CD14-positive monocyte (primary cell): ENCODE measurements around the gene XIRP1. TPM values are rescaled to one million over a fixed set of nuclear protein-coding genes. Genes with fewer than 3 reads are reported as not detected.

ENCODE experiments used
- DNase-seq, 3 donors: peaks; one replicate each; pipeline ENCODE4 v3.0.0-alpha.2; 2011 to 2022
- H2AFZ ChIP-seq: 2 replicates; pipeline ENCODE4 v1.6.0; 2012; ENCODE audit warnings: mild to moderate bottlenecking, low read depth, low read length, inconsistent platforms; ENCODE audit not compliant: insufficient read depth, poor library complexity, severe bottlenecking
- H3K27ac ChIP-seq, 2 donors: 1 replicate in 1 of 2; 2 replicates in 1 of 2; pipeline ENCODE4 v1.5.1; 2012 to 2013; ENCODE audit warnings: low read length in 2 of 2, control low read depth in 1 of 2, inconsistent platforms in 1 of 2, low read depth in 1 of 2, mild to moderate bottlenecking in 1 of 2
- H3K27me3 ChIP-seq, 2 donors: one replicate each; pipeline versions ENCODE4 v1.6.0 to v1.6.1; 2011 to 2013; ENCODE audit warnings: low read length in 2 of 2; ENCODE audit not compliant: control insufficient read depth in 2 of 2, insufficient read depth in 2 of 2
- H3K36me3 ChIP-seq, 2 donors: replicated peaks in 1 of 2; 1 replicate in 1 of 2; 2 replicates in 1 of 2; pipeline versions ENCODE4 v1.5.1 to v1.6.1; 2012 to 2013; ENCODE audit warnings: low read length in 2 of 2, control low read depth in 1 of 2, inconsistent platforms in 1 of 2, mild to moderate bottlenecking in 1 of 2; ENCODE audit not compliant: insufficient read depth in 2 of 2, control insufficient read depth in 1 of 2
- H3K4me1 ChIP-seq, 2 donors: 1 replicate in 1 of 2; 2 replicates in 1 of 2; pipeline versions ENCODE4 v1.5.1 to v1.6.1; 2012 to 2013; ENCODE audit warnings: low read length in 2 of 2, control low read depth in 1 of 2, inconsistent platforms in 1 of 2, mild to moderate bottlenecking in 1 of 2, moderate library complexity in 1 of 2; ENCODE audit not compliant: insufficient read depth in 2 of 2, control insufficient read depth in 1 of 2
- H3K4me2 ChIP-seq: replicated peaks from 2 replicates; pipeline ENCODE3; 2012; ENCODE audit warnings: low read length, moderate library complexity, mild to moderate bottlenecking; ENCODE audit not compliant: poor library complexity, severe bottlenecking; ENCODE audit errors: extremely low read depth
- H3K4me3 ChIP-seq, 3 experiments: fragments of 200-600 bp in 1 of 3; sonication (generic) in 1 of 3; replicated peaks in 1 of 3; 1 replicate in 2 of 3; 2 replicates in 1 of 3; pipeline ENCODE4 v1.5.1; 2011 to 2013; ENCODE audit warnings: low read length in 3 of 3, mild to moderate bottlenecking in 3 of 3, control low read depth in 2 of 3, low read depth in 2 of 3, inconsistent platforms in 1 of 3, moderate library complexity in 1 of 3
- H3K79me2 ChIP-seq: 2 replicates; pipeline ENCODE4 v1.6.0; 2012; ENCODE audit warnings: mild to moderate bottlenecking, control low read depth, inconsistent platforms, low read length, moderate library complexity; ENCODE audit not compliant: insufficient read depth
- H3K9ac ChIP-seq: 2 replicates; pipeline ENCODE4 v1.6.0; 2017; ENCODE audit warnings: low read length, mild to moderate bottlenecking; ENCODE audit not compliant: insufficient read depth, poor library complexity, severe bottlenecking
- H3K9me3 ChIP-seq, 2 donors: replicated peaks in 1 of 2; 1 replicate in 1 of 2; 2 replicates in 1 of 2; pipeline versions ENCODE4 v1.5.1 to v1.6.1; 2012 to 2013; ENCODE audit warnings: low read length in 2 of 2, control low read depth in 1 of 2; ENCODE audit not compliant: control insufficient read depth in 1 of 2, insufficient read depth in 1 of 2
- H4K20me1 ChIP-seq: 2 replicates; pipeline ENCODE4 v1.6.0; 2012; ENCODE audit warnings: mild to moderate bottlenecking, low read length, control low read depth, moderate library complexity; ENCODE audit not compliant: insufficient read depth
- H3K27ac Mint-ChIP-seq, 7 donors: one replicate each; pipeline ENCODE4 v1.8.0; 2020; ENCODE audit warnings: mild to moderate bottlenecking in 7 of 7, mixed read lengths in 7 of 7, moderate library complexity in 6 of 7, inconsistent platforms in 2 of 7
- H3K27me3 Mint-ChIP-seq, 3 donors: one replicate each; pipeline ENCODE4 v1.8.0; 2021 to 2022; ENCODE audit warnings: low read depth in 3 of 3, mild to moderate bottlenecking in 3 of 3, mixed read lengths in 3 of 3, moderate library complexity in 3 of 3, inconsistent platforms in 1 of 3
- H3K36me3 Mint-ChIP-seq, 2 donors: one replicate each; pipeline ENCODE4 v1.8.0; 2020; ENCODE audit warnings: mixed read lengths in 2 of 2, inconsistent platforms in 1 of 2, mild to moderate bottlenecking in 1 of 2
- H3K4me1 Mint-ChIP-seq: one replicate; pipeline ENCODE4 v1.8.0; 2020; ENCODE audit warnings: mild to moderate bottlenecking, mixed read lengths
- H3K4me3 Mint-ChIP-seq, 2 donors: one replicate each; pipeline ENCODE4 v1.8.0; 2020; ENCODE audit warnings: mild to moderate bottlenecking in 2 of 2, mixed read lengths in 2 of 2, moderate library complexity in 1 of 2
- H3K9me3 Mint-ChIP-seq, 7 donors: one replicate each; pipeline ENCODE4 v1.8.0; 2020 to 2022; ENCODE audit warnings: mixed read lengths in 7 of 7, mild to moderate bottlenecking in 6 of 7, moderate library complexity in 6 of 7, inconsistent platforms in 2 of 7
- WGBS: methylation state at CpG from one replicate; pipeline ENCODE4 v1.1.5; 2013; ENCODE audit warnings: missing lambda C conversion rate; ENCODE audit not compliant: insufficient coverage; 5-methylcytosine and 5-hydroxymethylcytosine counted together
- intact Hi-C, 2 donors: fragments of 100-400 bp; cut with micrococcal nuclease; formaldehyde crosslinking; loops; one replicate each; pipeline versions ENCODE4 v1.15.0 to v1.15.1; 2023
- polyA plus RNA-seq, 3 donors: library from polyadenylated mRNA; depleted of rRNA in 1 of 3; unstranded in 2 of 3; stranded (reverse) in 1 of 3; fragments of 300-500 nt in 2 of 3; fragments of >200 nt in 1 of 3; fragmentation: Illumina TruSeq in 2 of 3; gene quantifications; 1 replicate in 2 of 3; 2 replicates in 1 of 3; pipeline ENCODE4 v1.2.3, GENCODE V29; 2012 to 2021
- TF ChIP-seq, protein P1 (sequence below): fragments of 200-600 bp; IDR thresholded peaks from one replicate; pipeline ENCODE4 v1.8.0; 2022; ENCODE audit warnings: antibody characterized with exemption, mild to moderate bottlenecking

The XIRP1 gene
- polyA plus RNA-seq, 3 donors = not detected

DNA sequence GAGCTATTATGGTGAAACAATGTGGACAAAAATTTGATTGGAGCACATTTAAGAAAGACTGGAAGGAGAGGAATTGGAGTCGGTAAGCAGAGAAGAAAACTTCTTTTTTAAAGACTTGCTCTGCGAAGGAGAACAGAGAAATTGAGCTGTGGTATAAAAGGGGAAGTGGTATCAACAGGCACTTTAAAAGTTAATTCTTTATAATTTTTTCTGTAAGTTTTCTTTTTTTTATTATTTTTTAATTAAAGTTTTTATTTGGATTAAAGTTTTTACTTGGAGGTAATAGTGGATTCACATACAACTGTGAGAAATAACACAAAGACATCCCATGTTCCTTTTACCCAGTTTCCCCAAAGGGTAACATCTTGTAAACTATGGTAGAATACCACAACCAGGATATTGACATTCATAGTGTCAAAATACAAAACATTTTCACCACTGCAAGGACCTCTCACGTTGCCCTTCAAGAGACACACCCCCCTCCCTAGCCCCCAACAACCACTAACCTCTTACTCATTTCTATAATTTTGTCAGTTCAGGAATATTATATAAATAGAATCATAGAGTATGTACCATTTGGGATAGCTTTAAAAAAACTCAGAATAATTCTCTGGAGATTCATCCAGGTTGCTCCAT is 33.8 kb upstream of the XIRP1 start:
- H3K9me3 Mint-ChIP-seq = peaks cover 0 to 6% (median 0%) of the 10 kb centered on the region in 7 donors
- peak overlapping the region in 1 of 2 donors; percentile 65 for H3K4me3 Mint-ChIP-seq
- intact Hi-C loops = no loop called here
- Histone ChIP-seq H3K4me1 (peaks cover 16 to 21% of the 10 kb centered on the region in 2 donors), H3K9me3 (no peaks in the 10 kb centered on the region), H3K4me3 (no peak overlapping the region), H2AFZ (no peak overlapping the region), H4K20me1 (no peaks in the 10 kb centered on the region), H3K9ac (no peak overlapping the region), H3K27me3 (no peaks in the 10 kb centered on the region), H3K27ac (no peak overlapping the region), H3K4me2 (peak overlapping the region; percentile 28), H3K79me2 (no peaks in the 10 kb centered on the region), H3K36me3 (no peaks in the 10 kb centered on the region)
- WGBS = 0% methylated on average over 1 of the region's 3 CpGs
- H3K4me1 Mint-ChIP-seq = peaks cover 19% of the 10 kb centered on the region
- H3K27ac Mint-ChIP-seq = peak overlapping the region in 5 of 7 donors; percentile 32 to 71 (median 37)
- H3K36me3 Mint-ChIP-seq = peaks cover 0 to 1% of the 10 kb centered on the region in 2 donors
- DNase-seq = peak in 2 of 3 donors; percentile 16 to 33
- H3K27me3 Mint-ChIP-seq = peaks cover 0 to 2% (median 0%) of the 10 kb centered on the region in 3 donors
- TF ChIP-seq, protein P1, sequence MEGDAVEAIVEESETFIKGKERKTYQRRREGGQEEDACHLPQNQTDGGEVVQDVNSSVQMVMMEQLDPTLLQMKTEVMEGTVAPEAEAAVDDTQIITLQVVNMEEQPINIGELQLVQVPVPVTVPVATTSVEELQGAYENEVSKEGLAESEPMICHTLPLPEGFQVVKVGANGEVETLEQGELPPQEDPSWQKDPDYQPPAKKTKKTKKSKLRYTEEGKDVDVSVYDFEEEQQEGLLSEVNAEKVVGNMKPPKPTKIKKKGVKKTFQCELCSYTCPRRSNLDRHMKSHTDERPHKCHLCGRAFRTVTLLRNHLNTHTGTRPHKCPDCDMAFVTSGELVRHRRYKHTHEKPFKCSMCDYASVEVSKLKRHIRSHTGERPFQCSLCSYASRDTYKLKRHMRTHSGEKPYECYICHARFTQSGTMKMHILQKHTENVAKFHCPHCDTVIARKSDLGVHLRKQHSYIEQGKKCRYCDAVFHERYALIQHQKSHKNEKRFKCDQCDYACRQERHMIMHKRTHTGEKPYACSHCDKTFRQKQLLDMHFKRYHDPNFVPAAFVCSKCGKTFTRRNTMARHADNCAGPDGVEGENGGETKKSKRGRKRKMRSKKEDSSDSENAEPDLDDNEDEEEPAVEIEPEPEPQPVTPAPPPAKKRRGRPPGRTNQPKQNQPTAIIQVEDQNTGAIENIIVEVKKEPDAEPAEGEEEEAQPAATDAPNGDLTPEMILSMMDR = no peak

DNA sequence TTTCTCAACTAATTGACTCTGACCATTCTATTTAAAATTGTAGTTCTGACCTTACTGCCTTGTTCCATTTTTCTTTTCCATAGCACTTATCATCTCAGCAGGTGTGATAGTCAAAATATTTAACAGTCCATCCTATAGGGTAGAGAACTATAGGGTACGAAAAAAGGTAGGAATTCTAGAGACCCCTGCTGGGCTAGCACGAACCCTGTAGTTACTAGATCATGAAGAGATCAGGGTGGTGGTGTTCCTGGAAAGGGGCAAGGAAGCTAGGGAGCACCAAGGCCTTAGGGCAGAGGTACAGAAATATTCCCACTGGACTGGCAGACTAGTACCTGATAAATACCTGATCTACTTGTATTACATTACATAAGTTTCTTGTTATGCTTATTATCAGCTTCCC is 31.9 kb upstream of the XIRP1 start:
- Histone ChIP-seq H3K27me3 (no peaks in the 10 kb centered on the region), H3K9me3 (no peaks in the 10 kb centered on the region), H3K36me3 (no peaks in the 10 kb centered on the region), H3K27ac (no peak overlapping the region), H3K4me3 (no peak overlapping the region), H3K4me2 (no peak overlapping the region), H2AFZ (no peak overlapping the region), H4K20me1 (no peaks in the 10 kb centered on the region), H3K79me2 (no peaks in the 10 kb centered on the region), H3K4me1 (peaks cover 34 to 40% of the 10 kb centered on the region in 2 donors), H3K9ac (no peak overlapping the region)
- DNase-seq = no peak
- no peak overlapping the region for H3K4me3 Mint-ChIP-seq
- TF ChIP-seq, protein P1 = no peak
- H3K9me3 Mint-ChIP-seq = peaks cover 0 to 6% (median 0%) of the 10 kb centered on the region in 7 donors
- intact Hi-C loops = no loop called here
- peaks cover 37% of the 10 kb centered on the region for H3K4me1 Mint-ChIP-seq
- H3K27ac Mint-ChIP-seq = peak overlapping the region in 1 of 7 donors; percentile 47
- 92% methylated on average over 2 of the region's 2 CpGs for WGBS
- peaks cover 0 to 2% (median 0%) of the 10 kb centered on the region in 3 donors for H3K27me3 Mint-ChIP-seq
- peaks cover 0 to 1% of the 10 kb centered on the region in 2 donors for H3K36me3 Mint-ChIP-seq
